B cell (primary cell): ENCODE data around the gene CCL26. TPM values are rescaled to one million over a fixed set of nuclear protein-coding genes. Genes with fewer than 3 reads are reported as not detected.

Experiments
- ATAC-seq: fragments of 200-7000 bp; cut with Tn5 transposase; one replicate; pipeline ENCODE4 v1.10.0; 2021; ENCODE audit warnings: low read depth, mild to moderate bottlenecking, moderate number of reproducible peaks, moderate library complexity
- CTCF ChIA-PET: fragments of 350-600 bp; sonication (Branson Sonifier 250); formaldehyde crosslinking; loops from one replicate; lab custom pipeline; 2021; ENCODE audit warnings: antibody characterized with exemption, inconsistent platforms; lab: Charles Lee
- POLR2A ChIA-PET: fragments of 350-600 bp; sonication (Branson Sonifier 250); formaldehyde crosslinking; loops from one replicate; lab custom pipeline; 2021; ENCODE audit warnings: antibody characterized with exemption; lab: Charles Lee
- DNase-seq: peaks from one replicate; pipeline ENCODE4 v3.0.0; 2013
- H2AFZ ChIP-seq: 2 replicates; pipeline ENCODE4 v1.6.1; 2012; ENCODE audit warnings: mild to moderate bottlenecking, low read depth, low read length; ENCODE audit not compliant: insufficient read depth, poor library complexity, severe bottlenecking
- H3K27ac ChIP-seq, 2 donors: 1 replicate in 1 of 2; 2 replicates in 1 of 2; pipeline ENCODE4 v1.5.1; 2012 to 2013; ENCODE audit warnings: low read length in 2 of 2, mild to moderate bottlenecking in 2 of 2, moderate library complexity in 1 of 2
- H3K27me3 ChIP-seq, 4 experiments: fragments of 200-600 bp in 1 of 4; sonication (generic) in 1 of 4; replicated peaks in 1 of 4; 1 replicate in 2 of 4; 2 replicates in 2 of 4; pipeline versions ENCODE4 v1.6.1 to v1.7.0; 2013 to 2016; ENCODE audit warnings: low read length in 3 of 4, mild to moderate bottlenecking in 2 of 4, mixed read lengths in 1 of 4, moderate library complexity in 1 of 4; ENCODE audit not compliant: insufficient read depth in 4 of 4, control insufficient read depth in 3 of 4; ENCODE audit errors: control extremely low read depth in 1 of 4
- H3K36me3 ChIP-seq, 2 experiments: replicated peaks in 1 of 2; 1 replicate in 1 of 2; 2 replicates in 1 of 2; pipeline versions ENCODE4 v1.6.1 to v1.7.1; 2013; ENCODE audit warnings: low read length in 1 of 2; ENCODE audit not compliant: insufficient read depth in 2 of 2, control insufficient read depth in 1 of 2; ENCODE audit errors: control extremely low read depth in 1 of 2, extremely low read depth in 1 of 2
- H3K4me1 ChIP-seq, 2 donors: fragments of 200-600 bp in 1 of 2; sonication (generic) in 1 of 2; 1 replicate in 1 of 2; 2 replicates in 1 of 2; pipeline versions ENCODE4 v1.5.1 to v1.6.1; 2013 to 2017; ENCODE audit warnings: low read length in 2 of 2; ENCODE audit not compliant: control insufficient read depth in 2 of 2, insufficient read depth in 2 of 2
- H3K4me2 ChIP-seq: replicated peaks from 2 replicates; pipeline ENCODE3; 2012; ENCODE audit warnings: mild to moderate bottlenecking, low read depth, low read length; ENCODE audit not compliant: poor library complexity, severe bottlenecking
- H3K4me3 ChIP-seq, 5 experiments: fragments of 200-600 bp in 1 of 5; sonication (generic) in 1 of 5; 1 replicate in 3 of 5; 2 replicates in 2 of 5; pipeline versions ENCODE4 v1.5.1 to v1.7.0; 2011 to 2016; ENCODE audit warnings: low read length in 4 of 5, mild to moderate bottlenecking in 4 of 5, low read depth in 2 of 5, control low read depth in 1 of 5, moderate library complexity in 1 of 5; ENCODE audit not compliant: insufficient read depth in 1 of 5; ENCODE audit errors: control extremely low read depth in 1 of 5, extremely low read depth in 1 of 5
- H3K79me2 ChIP-seq: fragments of 200-600 bp; sonication (generic); one replicate; pipeline ENCODE4 v1.6.0; 2016; ENCODE audit warnings: low read length; ENCODE audit not compliant: control insufficient read depth, insufficient read depth
- H3K9ac ChIP-seq: fragments of 200-600 bp; sonication (generic); 2 replicates; pipeline ENCODE4 v1.6.1; 2017; ENCODE audit warnings: mild to moderate bottlenecking, low read length, moderate library complexity
- H3K9me3 ChIP-seq, 3 donors: one replicate each; pipeline versions ENCODE4 v1.6.1 to v1.7.1; 2013; ENCODE audit warnings: low read length in 2 of 3; ENCODE audit not compliant: control insufficient read depth in 2 of 3, insufficient read depth in 1 of 3; ENCODE audit errors: control extremely low read depth in 1 of 3
- H4K20me1 ChIP-seq: 2 replicates; pipeline ENCODE4 v1.6.0; 2012; ENCODE audit warnings: mild to moderate bottlenecking, low read length; ENCODE audit not compliant: insufficient read depth, control insufficient read depth, poor library complexity, severe bottlenecking
- H3K27ac Mint-ChIP-seq: one replicate; pipeline ENCODE4 v1.8.0; 2021; ENCODE audit warnings: mixed read lengths
- H3K27me3 Mint-ChIP-seq: one replicate; pipeline ENCODE4 v1.8.0; 2021; ENCODE audit warnings: mixed read lengths
- H3K4me1 Mint-ChIP-seq: one replicate; pipeline ENCODE4 v1.8.0; 2021; ENCODE audit warnings: mixed read lengths
- H3K4me3 Mint-ChIP-seq: one replicate; pipeline ENCODE4 v1.8.0; 2021; ENCODE audit warnings: mixed read lengths
- H3K9me3 Mint-ChIP-seq: one replicate; pipeline ENCODE4 v1.8.0; 2022; ENCODE audit warnings: mixed read lengths; ENCODE audit not compliant: insufficient read depth
- CTCF ChIP-seq: fragments of 200-600 bp; IDR thresholded peaks from one replicate; pipeline ENCODE4 v1.8.0; 2022; ENCODE audit warnings: antibody characterized with exemption, mild to moderate bottlenecking
- EZH2 ChIP-seq: IDR thresholded peaks from 2 replicates; pipeline ENCODE4 v1.6.1; 2012; ENCODE audit warnings: borderline replicate concordance, low read depth, mild to moderate bottlenecking, moderate library complexity, low read length; ENCODE audit not compliant: insufficient read depth, poor library complexity, severe bottlenecking
- WGBS: methylation state at CpG from one replicate; pipeline ENCODE4 v1.1.5; 2013; ENCODE audit warnings: missing lambda C conversion rate; ENCODE audit not compliant: insufficient coverage; 5-methylcytosine and 5-hydroxymethylcytosine counted together
- intact Hi-C: fragments of 100-400 bp; cut with micrococcal nuclease; formaldehyde crosslinking; loops from one replicate; pipeline ENCODE4 v1.10.0; 2022
- polyA plus RNA-seq: library from polyadenylated mRNA; depleted of rRNA; stranded (reverse); fragments of >200 nt; gene quantifications from 2 replicates; pipeline ENCODE4 v1.2.3, GENCODE V29; 2012
- total RNA-seq, 2 donors: library from RNA; stranded (reverse); fragments of 120-200 nt in 1 of 2; gene quantifications; 1 replicate in 1 of 2; 2 replicates in 1 of 2; pipeline versions ENCODE4 v1.2.3 to v1.2.4, GENCODE V29; 2013 to 2022

CCL26 gene
- total and polyA plus RNA-seq, 2 donors (not counting 1 experiment from before 2014, with no cell fraction given) = not detected

DNA sequence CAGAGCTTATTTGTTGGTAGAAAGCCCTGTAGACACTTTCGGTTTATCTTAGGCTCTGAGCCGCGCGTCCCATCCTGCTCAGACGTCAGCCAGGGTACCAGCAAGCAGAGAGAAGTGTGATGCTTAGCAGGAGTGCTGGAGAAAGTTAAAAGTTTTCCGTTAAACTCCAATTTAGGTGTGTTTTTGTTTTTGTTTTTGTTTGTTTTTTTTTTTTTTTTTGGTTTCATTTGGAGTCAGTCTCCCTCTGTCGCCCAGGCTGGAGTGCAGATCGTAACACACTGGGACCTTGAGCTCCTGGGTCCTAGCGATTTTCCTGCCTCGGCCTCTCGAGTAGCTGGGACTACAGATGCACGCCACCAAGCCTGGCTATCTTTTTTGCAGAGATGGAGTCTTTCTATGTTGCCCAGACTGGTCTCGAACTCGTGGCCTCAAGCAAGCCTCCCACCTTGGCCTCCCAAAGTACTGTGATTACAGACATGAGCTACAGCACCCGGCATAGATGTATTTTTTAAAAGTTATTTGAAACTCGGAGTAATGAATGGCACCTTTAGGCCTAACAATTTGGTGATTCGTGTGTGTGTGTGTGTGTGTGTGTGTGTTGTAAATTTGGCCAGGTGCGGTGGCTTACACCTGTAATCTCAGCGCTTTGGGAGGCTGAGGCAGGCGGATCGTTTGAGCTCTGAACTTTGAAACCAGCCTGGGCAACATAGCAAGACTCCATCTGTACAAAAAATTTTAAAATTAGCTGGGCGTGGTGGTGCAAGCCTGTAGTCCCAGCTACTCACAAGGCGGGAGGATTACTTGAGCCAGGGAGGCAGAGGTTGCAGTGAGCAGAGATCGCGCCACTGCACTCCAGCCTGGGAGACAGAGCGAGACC is 32.0 kb downstream of the CCL26 start:
- H3K27me3 Mint-ChIP-seq = no peaks in the 10 kb centered on the region
- Histone ChIP-seq H3K36me3 (no peaks in the 10 kb centered on the region), H3K9me3 (no peaks in the 10 kb centered on the region), H3K4me1 (peaks cover 31 to 38% of the 10 kb centered on the region in 2 donors), H3K9ac (peak overlapping the region; percentile 85), H3K27me3 (no peaks in the 10 kb centered on the region), H2AFZ (peak overlapping the region; percentile 85), H3K27ac (peak overlapping the region; percentile 81 to 95), H3K4me3 (peak overlapping the region; percentile 54 to 88 (median 66)), H3K4me2 (peak overlapping the region; percentile 100), H4K20me1 (no peaks in the 10 kb centered on the region), H3K79me2 (peaks cover 19% of the 10 kb centered on the region)
- peak overlapping the region; percentile 97 for H3K27ac Mint-ChIP-seq
- peak; percentile 25 for DNase-seq
- no peaks in the 10 kb centered on the region for H3K9me3 Mint-ChIP-seq
- no peak for ATAC-seq
- peaks cover 35% of the 10 kb centered on the region for H3K4me1 Mint-ChIP-seq
- POLR2A ChIA-PET = interaction anchor here (0.6 to 1.7 kb wide), 9 partner anchors 9 to 619 kb away, joined by 3 to 5 read pairs (median 4); partner anchors contain the start of gene POM121C
- CTCF ChIA-PET = interaction anchor here (0.6 to 6.0 kb wide), 4 partner anchors 9 to 77 kb away, joined by 3 to 36 read pairs (median 4); no protein-coding TSS in a partner anchor
- TF ChIP-seq CTCF (no peak), EZH2 (no peak)
- H3K4me3 Mint-ChIP-seq = peak overlapping the region; percentile 94
- 59% methylated on average over 18 of the region's 26 CpGs for WGBS
- intact Hi-C loops = loop anchor here (1.0 to 10.0 kb wide), 7 partner anchors 77 to 665 kb away; partner anchors contain the start of genes POM121C, RCC1L, RHBDD2 and TMEM120A
